ENCODE data around the gene DENND4A. TPM values are rescaled to one million over a fixed set of nuclear protein-coding genes. Genes with fewer than 3 reads are reported as not detected.
A peak's percentile ranks its signal among the peaks of the same experiment; 100 is the strongest.

DENND4A gene
- total RNA-seq, 1 donor from 2014 or later: 9.1 TPM

DNA sequence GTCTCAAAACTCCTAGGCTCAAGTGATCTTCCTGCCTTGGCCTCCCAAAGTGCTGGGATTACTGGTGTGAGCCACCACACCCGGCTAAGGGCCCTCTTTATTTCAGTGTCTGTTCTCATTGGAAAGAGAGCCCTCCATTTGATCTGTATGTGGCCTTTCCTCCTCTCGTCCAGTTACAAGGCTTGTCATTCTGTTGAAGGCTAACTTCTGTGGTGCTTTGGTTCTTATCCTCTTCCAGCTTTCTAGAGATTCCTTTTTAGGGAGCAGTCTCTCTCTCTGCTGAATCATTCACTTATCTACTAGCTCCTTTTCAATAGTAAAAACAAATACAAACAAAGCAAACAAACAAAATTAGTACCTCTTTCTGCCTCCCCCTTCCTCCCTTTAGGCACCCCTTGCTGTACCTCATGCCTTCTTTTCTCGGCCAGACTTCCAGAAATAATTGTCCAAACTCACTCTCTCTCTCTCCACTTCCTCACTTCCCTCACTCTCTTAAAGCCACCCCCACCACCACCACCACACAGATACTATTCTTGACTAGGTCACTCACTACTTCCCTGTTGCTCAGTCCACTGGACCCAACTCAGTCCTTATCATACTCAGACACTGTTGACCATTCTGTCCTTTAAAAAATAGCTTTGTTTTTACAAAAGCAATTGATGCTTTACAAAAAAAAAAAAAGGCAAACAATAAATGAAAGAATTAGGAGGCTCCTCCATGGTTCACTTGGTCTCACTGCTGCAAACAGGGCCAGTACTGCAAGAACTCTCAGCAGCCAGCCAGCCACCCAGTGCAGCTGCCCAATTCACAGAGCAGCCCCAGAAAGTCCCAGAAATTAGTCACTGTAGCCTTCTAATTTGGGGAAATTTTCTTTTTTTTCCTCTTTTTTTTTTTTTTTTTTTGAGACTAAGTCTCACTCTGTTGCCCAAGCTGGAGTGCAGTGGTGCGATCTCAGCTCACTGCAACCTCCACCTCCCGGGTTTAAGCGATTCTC, 45.5 kb upstream of the DENND4A start:
- Mint-ChIP-seq H3K4me1 (peaks cover 12% of the 10 kb centered on the region), H3K9me3 (no peaks in the 10 kb centered on the region), H3K27me3 (ENCODE audit: low read depth) (no peaks in the 10 kb centered on the region), H3K36me3 (ENCODE audit: low read depth) (no peaks in the 10 kb centered on the region), H3K27ac (ENCODE audit: unreplicated experiment) (peak overlapping the region; percentile 73), H3K4me3 (no peak overlapping the region)
- TF ChIP-seq, protein P1, sequence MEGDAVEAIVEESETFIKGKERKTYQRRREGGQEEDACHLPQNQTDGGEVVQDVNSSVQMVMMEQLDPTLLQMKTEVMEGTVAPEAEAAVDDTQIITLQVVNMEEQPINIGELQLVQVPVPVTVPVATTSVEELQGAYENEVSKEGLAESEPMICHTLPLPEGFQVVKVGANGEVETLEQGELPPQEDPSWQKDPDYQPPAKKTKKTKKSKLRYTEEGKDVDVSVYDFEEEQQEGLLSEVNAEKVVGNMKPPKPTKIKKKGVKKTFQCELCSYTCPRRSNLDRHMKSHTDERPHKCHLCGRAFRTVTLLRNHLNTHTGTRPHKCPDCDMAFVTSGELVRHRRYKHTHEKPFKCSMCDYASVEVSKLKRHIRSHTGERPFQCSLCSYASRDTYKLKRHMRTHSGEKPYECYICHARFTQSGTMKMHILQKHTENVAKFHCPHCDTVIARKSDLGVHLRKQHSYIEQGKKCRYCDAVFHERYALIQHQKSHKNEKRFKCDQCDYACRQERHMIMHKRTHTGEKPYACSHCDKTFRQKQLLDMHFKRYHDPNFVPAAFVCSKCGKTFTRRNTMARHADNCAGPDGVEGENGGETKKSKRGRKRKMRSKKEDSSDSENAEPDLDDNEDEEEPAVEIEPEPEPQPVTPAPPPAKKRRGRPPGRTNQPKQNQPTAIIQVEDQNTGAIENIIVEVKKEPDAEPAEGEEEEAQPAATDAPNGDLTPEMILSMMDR (conservative IDR thresholded peaks at IDR 0.05): no peak
- no peak for DNase-seq (ENCODE audit: low read depth, low spot score)

DNA sequence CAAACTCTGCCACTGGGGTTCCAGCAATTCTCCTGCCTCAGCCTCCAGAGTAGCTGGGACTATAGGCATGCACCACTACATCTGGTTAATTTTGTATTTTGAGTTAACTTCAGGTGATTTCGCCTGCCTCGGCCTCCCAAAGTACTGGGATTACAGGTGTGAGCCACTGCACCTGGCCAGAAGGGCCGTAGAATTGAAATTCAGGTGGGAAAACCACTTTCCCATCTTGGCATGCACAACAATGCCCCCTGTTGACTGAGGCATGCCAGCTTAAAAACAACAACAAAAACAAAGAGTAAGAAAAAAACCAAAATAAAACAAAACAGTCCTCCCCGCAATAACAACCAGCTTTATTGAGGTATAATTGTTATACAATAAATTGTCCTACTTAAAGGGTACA, 44.6 kb upstream of the DENND4A start:
- Mint-ChIP-seq H3K9me3 (peaks cover under 1% of the 10 kb centered on the region), H3K4me1 (peaks cover 16% of the 10 kb centered on the region), H3K36me3 (ENCODE audit: low read depth) (no peaks in the 10 kb centered on the region), H3K27me3 (ENCODE audit: low read depth) (no peaks in the 10 kb centered on the region), H3K27ac (ENCODE audit: unreplicated experiment) (no peak overlapping the region), H3K4me3 (no peak overlapping the region)
- TF ChIP-seq, protein P1 (conservative IDR thresholded peaks at IDR 0.05): peak; percentile 26
- DNase-seq (ENCODE audit: low read depth, low spot score): no peak

DNA sequence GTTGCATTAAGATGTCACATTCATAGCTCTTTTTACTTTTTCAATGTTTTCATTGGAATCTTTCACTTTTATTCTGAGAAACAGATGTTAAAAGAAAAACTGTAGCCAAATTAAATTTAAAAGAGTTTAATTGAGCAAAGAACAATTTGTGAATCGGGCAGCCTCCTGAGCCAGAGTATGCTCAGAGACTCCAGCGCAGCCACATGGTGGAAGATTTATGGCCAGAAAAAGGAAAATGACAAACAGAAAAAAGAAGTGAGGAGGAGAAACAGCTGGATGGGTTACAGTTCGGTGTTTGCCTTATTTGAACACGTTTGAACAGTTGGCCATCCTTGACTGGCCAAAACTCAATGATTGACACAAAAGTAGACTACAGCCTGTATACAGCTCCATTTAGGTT, 43.4 kb upstream of the DENND4A start:
- Mint-ChIP-seq H3K36me3 (ENCODE audit: low read depth) (no peaks in the 10 kb centered on the region), H3K27ac (ENCODE audit: unreplicated experiment) (no peak overlapping the region), H3K4me1 (peaks cover 16% of the 10 kb centered on the region), H3K27me3 (ENCODE audit: low read depth) (no peaks in the 10 kb centered on the region), H3K4me3 (no peak overlapping the region), H3K9me3 (peaks cover 2% of the 10 kb centered on the region)
- TF ChIP-seq, protein P1 (conservative IDR thresholded peaks at IDR 0.05): no peak
- no peak for DNase-seq (ENCODE audit: low read depth, low spot score)

DNA sequence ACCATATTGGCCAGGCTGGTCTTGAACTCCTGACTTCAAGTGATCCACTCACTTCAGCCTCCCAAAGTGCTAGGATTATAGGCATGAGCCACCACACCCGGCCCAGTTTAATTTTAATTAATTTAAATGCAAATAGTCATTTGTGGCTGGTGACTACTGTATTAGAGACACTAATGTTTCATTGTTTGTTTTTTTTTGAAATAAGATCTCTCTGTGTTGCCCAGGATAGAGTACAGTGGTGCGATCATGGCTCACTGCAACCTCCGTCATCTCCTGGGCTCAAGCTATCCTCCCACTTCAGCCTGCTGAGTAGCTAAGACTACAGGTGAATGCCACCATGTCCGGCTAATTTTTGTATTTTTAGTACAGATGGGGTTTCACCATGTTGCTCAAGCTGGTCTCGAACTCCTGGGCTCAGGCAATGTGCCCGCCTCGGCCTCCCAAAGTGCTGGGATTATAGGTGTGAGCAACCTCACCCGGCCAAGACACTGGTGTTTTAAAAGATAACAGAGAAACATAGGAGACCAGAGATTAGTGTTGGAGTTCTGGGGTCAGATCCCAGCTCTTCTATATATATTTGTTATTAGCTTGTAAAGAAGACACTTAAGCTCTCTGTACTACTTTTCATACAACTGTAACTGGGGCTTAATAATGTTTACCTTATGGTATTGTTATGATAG, 42.6 kb upstream of the DENND4A start:
- TF ChIP-seq, protein P1 (conservative IDR thresholded peaks at IDR 0.05): no peak
- Mint-ChIP-seq H3K27me3 (ENCODE audit: low read depth) (no peaks in the 10 kb centered on the region), H3K27ac (ENCODE audit: unreplicated experiment) (no peak overlapping the region), H3K4me1 (peaks cover 16% of the 10 kb centered on the region), H3K4me3 (no peak overlapping the region), H3K36me3 (ENCODE audit: low read depth) (no peaks in the 10 kb centered on the region), H3K9me3 (peaks cover 2% of the 10 kb centered on the region)
- DNase-seq (ENCODE audit: low read depth, low spot score): no peak

DNA sequence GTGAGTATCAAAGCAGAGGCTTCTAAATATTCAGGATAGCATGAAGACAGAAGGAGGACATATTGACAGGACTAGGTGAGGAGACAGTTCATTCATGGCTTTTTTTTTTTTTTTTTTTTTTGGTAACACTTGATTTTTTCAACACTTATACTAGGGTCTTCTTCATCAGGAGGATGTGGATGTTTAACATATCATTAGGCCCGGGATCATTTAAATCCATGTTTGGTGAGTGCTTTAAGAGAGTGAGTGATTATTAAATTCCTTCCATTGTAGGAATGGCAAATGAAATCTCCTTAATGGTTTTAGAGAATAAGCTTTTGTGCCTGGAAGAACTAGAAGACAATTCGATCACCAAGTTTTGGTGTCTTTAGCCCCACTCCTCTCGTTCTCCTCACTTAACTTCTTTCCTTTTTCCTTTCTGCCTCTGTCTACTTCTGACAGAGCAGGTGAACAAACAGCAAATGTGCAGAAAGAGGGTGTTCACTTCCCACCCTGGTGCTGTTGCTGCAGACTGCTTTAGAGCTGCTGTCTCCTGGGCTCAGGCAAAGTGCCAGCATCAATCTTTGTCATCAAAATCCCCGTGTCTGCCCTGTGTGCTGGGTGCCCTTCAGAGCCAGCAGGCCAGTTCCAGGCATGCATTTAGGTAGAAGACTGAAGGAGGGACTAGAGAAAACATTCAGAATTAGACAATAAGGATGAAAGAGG, 41.6 kb upstream of the DENND4A start:
- no peaks in the 10 kb centered on the region for H3K27me3 Mint-ChIP-seq (ENCODE audit: low read depth)
- H3K27ac Mint-ChIP-seq (ENCODE audit: unreplicated experiment): no peak overlapping the region
- H3K4me3 Mint-ChIP-seq: no peak overlapping the region
- TF ChIP-seq, protein P1 (conservative IDR thresholded peaks at IDR 0.05): no peak
- H3K36me3 Mint-ChIP-seq (ENCODE audit: low read depth): no peaks in the 10 kb centered on the region
- H3K9me3 Mint-ChIP-seq: peaks cover 2% of the 10 kb centered on the region
- peaks cover 16% of the 10 kb centered on the region for H3K4me1 Mint-ChIP-seq
- DNase-seq (ENCODE audit: low read depth, low spot score): no peak

Measured in neural crest cell (in vitro differentiated cells).